CD4-positive, CD25-positive, alpha-beta regulatory T cell (primary cell): Measurements from ENCODE around the gene RC3H2. TPM values are rescaled to one million over a fixed set of nuclear protein-coding genes. Genes with fewer than 3 reads are reported as not detected.

Source experiments
- ATAC-seq, 2 donors: fragments of 150-1000 bp; cut with Tn5 transposase; one replicate each; pipeline ENCODE4 v1.10.0; 2021; ENCODE audit warnings: low read depth in 2 of 2, moderate number of reproducible peaks in 2 of 2, moderate library complexity in 1 of 2
- DNase-seq, 3 donors: peaks; one replicate each; pipeline versions ENCODE4 v3.0.0 to v3.0.0-alpha.2; 2012 to 2022; ENCODE audit warnings: mixed read lengths in 1 of 3
- H3K27ac ChIP-seq: one replicate; pipeline ENCODE4 v1.7.0; 2013; ENCODE audit warnings: mild to moderate bottlenecking, low read length; ENCODE audit not compliant: insufficient read depth, poor library complexity, severe bottlenecking
- H3K27me3 ChIP-seq: one replicate; pipeline ENCODE4 v1.7.0; 2013; ENCODE audit warnings: low read length; ENCODE audit not compliant: control insufficient read depth, insufficient read depth
- H3K36me3 ChIP-seq: one replicate; pipeline ENCODE4 v1.7.0; 2013; ENCODE audit warnings: mild to moderate bottlenecking, low read length, moderate library complexity; ENCODE audit not compliant: control insufficient read depth, insufficient read depth
- H3K4me1 ChIP-seq: 2 replicates; pipeline ENCODE4 v1.7.0; 2013; ENCODE audit warnings: mild to moderate bottlenecking, low read length; ENCODE audit not compliant: insufficient read depth, control insufficient read depth, poor library complexity, severe bottlenecking
- H3K4me3 ChIP-seq: one replicate; pipeline ENCODE4 v1.7.0; 2013; ENCODE audit warnings: low read depth, mild to moderate bottlenecking, low read length, moderate library complexity
- H3K9me3 ChIP-seq, 2 experiments: 1 replicate in 1 of 2; 2 replicates in 1 of 2; pipeline ENCODE4 v1.7.0; 2013; ENCODE audit warnings: low read length in 2 of 2, mild to moderate bottlenecking in 1 of 2, moderate library complexity in 1 of 2; ENCODE audit not compliant: control insufficient read depth in 2 of 2
- H3K27ac Mint-ChIP-seq, 3 donors: one replicate each; pipeline ENCODE4 v1.8.0; 2020 to 2022; ENCODE audit warnings: mild to moderate bottlenecking in 3 of 3, mixed read lengths in 3 of 3, moderate library complexity in 2 of 3
- H3K27me3 Mint-ChIP-seq: one replicate; pipeline ENCODE4 v1.8.0; 2022; ENCODE audit warnings: mild to moderate bottlenecking, mixed read lengths
- H3K36me3 Mint-ChIP-seq: one replicate; pipeline ENCODE4 v1.8.0; 2020; ENCODE audit warnings: mixed read lengths
- H3K4me1 Mint-ChIP-seq, 4 donors: one replicate each; pipeline ENCODE4 v1.8.0; 2020 to 2022; ENCODE audit warnings: mixed read lengths in 4 of 4, mild to moderate bottlenecking in 1 of 4
- H3K4me3 Mint-ChIP-seq, 4 donors: one replicate each; pipeline ENCODE4 v1.8.0; 2020 to 2022; ENCODE audit warnings: mild to moderate bottlenecking in 4 of 4, mixed read lengths in 4 of 4, moderate library complexity in 3 of 4
- H3K9me3 Mint-ChIP-seq, 7 donors: one replicate each; pipeline ENCODE4 v1.8.0; 2020 to 2022; ENCODE audit warnings: mixed read lengths in 7 of 7, mild to moderate bottlenecking in 3 of 7, moderate library complexity in 2 of 7
- polyA plus RNA-seq, 4 donors: library from polyadenylated mRNA; unstranded; fragments of 300-500 nt; fragmentation: Illumina TruSeq; gene quantifications; one replicate each; pipeline ENCODE4 v1.2.3, GENCODE V29; 2021
- total RNA-seq: library from RNA; stranded (reverse); gene quantifications from one replicate; pipeline ENCODE4 v1.2.3, GENCODE V29; 2022

The RC3H2 gene, protein sequence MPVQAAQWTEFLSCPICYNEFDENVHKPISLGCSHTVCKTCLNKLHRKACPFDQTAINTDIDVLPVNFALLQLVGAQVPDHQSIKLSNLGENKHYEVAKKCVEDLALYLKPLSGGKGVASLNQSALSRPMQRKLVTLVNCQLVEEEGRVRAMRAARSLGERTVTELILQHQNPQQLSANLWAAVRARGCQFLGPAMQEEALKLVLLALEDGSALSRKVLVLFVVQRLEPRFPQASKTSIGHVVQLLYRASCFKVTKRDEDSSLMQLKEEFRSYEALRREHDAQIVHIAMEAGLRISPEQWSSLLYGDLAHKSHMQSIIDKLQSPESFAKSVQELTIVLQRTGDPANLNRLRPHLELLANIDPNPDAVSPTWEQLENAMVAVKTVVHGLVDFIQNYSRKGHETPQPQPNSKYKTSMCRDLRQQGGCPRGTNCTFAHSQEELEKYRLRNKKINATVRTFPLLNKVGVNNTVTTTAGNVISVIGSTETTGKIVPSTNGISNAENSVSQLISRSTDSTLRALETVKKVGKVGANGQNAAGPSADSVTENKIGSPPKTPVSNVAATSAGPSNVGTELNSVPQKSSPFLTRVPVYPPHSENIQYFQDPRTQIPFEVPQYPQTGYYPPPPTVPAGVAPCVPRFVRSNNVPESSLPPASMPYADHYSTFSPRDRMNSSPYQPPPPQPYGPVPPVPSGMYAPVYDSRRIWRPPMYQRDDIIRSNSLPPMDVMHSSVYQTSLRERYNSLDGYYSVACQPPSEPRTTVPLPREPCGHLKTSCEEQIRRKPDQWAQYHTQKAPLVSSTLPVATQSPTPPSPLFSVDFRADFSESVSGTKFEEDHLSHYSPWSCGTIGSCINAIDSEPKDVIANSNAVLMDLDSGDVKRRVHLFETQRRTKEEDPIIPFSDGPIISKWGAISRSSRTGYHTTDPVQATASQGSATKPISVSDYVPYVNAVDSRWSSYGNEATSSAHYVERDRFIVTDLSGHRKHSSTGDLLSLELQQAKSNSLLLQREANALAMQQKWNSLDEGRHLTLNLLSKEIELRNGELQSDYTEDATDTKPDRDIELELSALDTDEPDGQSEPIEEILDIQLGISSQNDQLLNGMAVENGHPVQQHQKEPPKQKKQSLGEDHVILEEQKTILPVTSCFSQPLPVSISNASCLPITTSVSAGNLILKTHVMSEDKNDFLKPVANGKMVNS
- 82.4 TPM for total RNA-seq
- polyA plus RNA-seq, result 10 to 100 TPM; 23.2 to 35.7 (median 28.0) TPM

DNA sequence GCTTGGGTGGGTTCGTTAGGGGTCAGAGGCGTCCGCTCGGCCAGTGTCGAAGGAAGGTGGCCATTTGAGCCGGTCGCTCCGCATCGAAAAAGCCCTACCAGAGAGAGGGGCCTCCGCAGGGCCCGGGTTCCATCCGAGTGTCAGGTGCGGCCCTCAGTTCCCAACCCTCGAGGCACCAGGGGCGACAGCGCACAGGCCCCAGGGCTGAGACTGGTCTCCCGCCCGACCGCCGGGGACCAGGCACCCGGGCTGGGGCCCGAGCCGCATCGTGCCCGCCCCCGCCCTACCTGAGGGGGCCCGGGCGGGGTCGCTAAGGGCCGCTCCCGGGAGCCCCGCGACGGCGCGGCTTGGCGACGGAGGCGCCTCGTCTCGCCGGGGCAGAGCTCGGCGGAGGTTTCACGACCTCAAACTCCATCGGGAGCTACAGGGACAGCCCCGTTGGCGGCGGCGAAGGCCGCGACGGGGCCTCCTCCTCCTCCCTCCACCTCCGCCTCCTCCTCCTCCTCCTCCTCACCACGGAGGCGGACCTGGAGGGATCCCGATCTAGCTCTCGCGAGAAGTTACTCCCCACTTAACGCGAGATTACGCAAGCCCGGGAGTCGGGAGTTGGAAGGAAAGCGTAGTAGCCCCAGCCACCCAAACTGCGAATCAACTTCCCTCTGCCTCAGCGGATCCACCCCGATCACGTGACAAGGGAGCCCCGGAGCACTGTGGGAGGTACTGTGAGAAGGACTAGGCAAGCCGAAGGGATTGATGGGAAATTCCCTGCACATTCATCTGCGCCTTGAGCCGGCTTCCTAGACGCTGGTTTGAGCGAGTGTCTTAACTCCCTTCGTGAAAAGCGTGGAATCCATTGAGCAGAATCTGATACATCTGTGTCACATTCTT, at the start of gene RC3H2:
Gene RC3H2, minus strand, starts transcription at position 537 of the 888 bp plus-strand sequence. CDS start 7,850 bp downstream, outside the sequence.
- peaks cover 5% of the 10 kb centered on the region for H3K36me3 Mint-ChIP-seq
- H3K9me3 ChIP-seq, result no peaks in the 10 kb centered on the region
- no peaks in the 10 kb centered on the region for H3K27me3 ChIP-seq
- H3K4me3 ChIP-seq, result peak within 1 kb of the TSS; percentile 95
- DNase-seq, result peak; percentile 96 to 99 (median 97)
- H3K4me1 ChIP-seq, result peaks cover 53% of the 10 kb centered on the region
- H3K27ac Mint-ChIP-seq, result peak within 1 kb of the TSS; percentile 96 to 98 (median 98)
- peak; percentile 91 for ATAC-seq
- H3K4me3 Mint-ChIP-seq, result peak within 1 kb of the TSS; percentile 93 to 99 (median 96)
- peak within 1 kb of the TSS; percentile 94 for H3K27ac ChIP-seq
- no peaks in the 10 kb centered on the region for H3K9me3 Mint-ChIP-seq
- H3K27me3 Mint-ChIP-seq, result peaks cover 4% of the 10 kb centered on the region
- H3K4me1 Mint-ChIP-seq, result peaks cover 14 to 44% (median 32%) of the 10 kb centered on the region in 4 donors
- peaks cover 11% of the 10 kb centered on the region for H3K36me3 ChIP-seq

DNA sequence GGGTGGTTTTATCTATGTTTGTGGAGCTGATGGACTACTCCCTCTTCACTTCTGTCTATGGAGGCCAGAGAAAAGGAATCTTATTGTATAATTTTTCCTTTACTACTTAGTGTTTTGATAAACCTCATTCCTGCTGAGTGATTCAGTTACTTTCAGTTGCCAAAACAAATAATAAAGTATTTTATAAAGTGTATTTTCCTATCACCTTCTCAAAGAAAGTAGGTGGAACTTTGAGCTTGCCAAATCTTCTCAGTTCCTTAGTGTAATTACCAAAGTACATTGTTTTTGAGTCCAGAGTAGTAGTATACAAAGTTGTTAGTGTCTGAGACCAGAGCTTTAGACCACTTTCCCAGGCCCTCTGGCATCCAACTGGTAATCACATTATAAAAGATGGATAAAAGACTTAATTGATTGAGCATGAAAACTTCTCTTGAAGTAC, 49.1 kb upstream of the RC3H2 start:
- Histone ChIP-seq H3K4me3 (no peak overlapping the region), H3K36me3 (peaks cover 5% of the 10 kb centered on the region), H3K4me1 (no peaks in the 10 kb centered on the region), H3K27me3 (no peaks in the 10 kb centered on the region), H3K27ac (no peak overlapping the region), H3K9me3 (no peaks in the 10 kb centered on the region)
- no peak overlapping the region for H3K27ac Mint-ChIP-seq
- H3K4me1 Mint-ChIP-seq, result peaks cover 25 to 34% (median 31%) of the 10 kb centered on the region in 4 donors
- H3K27me3 Mint-ChIP-seq, result no peaks in the 10 kb centered on the region
- H3K4me3 Mint-ChIP-seq, result no peak overlapping the region
- ATAC-seq (no peak), DNase-seq (no peak)
- peaks cover 12% of the 10 kb centered on the region for H3K36me3 Mint-ChIP-seq
- H3K9me3 Mint-ChIP-seq, result peaks cover 0 to 3% (median 0%) of the 10 kb centered on the region in 7 donors

DNA sequence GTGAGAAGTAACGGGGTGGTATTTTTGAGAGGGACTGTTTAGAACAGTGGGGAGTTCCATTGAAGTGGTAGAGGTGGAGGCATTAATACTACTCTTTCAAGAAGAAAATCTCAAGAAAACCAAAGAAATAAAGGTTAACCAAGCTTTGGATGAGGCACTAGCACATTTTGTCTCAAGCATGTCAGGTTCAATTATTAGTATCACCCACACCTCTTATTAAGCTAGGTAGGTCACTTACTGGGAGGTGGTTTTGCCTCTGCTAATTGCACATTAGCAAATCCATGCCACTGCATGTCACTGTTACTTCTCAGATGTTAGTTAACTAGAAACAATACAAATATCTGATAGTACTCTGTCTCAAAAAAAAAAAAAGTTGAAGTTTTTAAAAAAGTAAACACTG, 45.9 kb upstream of the RC3H2 start:
- no peaks in the 10 kb centered on the region for H3K27me3 Mint-ChIP-seq
- peaks cover 6% of the 10 kb centered on the region for H3K4me1 ChIP-seq
- no peak overlapping the region for H3K27ac Mint-ChIP-seq
- H3K27me3 ChIP-seq, result no peaks in the 10 kb centered on the region
- H3K27ac ChIP-seq, result no peak overlapping the region
- no peak overlapping the region for H3K4me3 ChIP-seq
- DNase-seq (no peak), ATAC-seq (no peak)
- no peaks in the 10 kb centered on the region for H3K9me3 ChIP-seq
- peaks cover 8% of the 10 kb centered on the region for H3K36me3 Mint-ChIP-seq
- no peak overlapping the region for H3K4me3 Mint-ChIP-seq
- H3K36me3 ChIP-seq, result no peaks in the 10 kb centered on the region
- no peaks in the 10 kb centered on the region for H3K9me3 Mint-ChIP-seq
- peaks cover 44 to 51% (median 47%) of the 10 kb centered on the region in 4 donors for H3K4me1 Mint-ChIP-seq

DNA sequence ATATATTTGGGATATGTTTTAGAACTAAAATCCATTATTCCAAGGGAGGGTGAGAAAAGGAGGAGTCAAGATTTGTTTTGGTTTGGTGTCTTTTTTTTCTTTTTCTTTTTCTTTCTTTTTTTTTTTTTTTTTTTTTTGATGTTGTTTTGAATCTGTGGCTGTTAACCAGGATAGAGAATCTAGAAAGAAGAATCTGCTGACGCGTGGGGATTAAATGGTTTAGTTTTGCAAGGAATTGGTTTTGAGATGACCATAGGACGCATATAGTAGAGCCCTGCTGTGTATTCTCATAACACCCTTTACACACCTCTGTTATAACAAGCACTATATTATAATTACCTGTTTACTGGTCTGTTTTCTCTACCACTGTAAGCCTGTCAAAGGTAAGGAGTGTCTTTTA, 45.1 kb upstream of the RC3H2 start:
- H3K4me3 Mint-ChIP-seq, result no peak overlapping the region
- peaks cover 16% of the 10 kb centered on the region for H3K36me3 Mint-ChIP-seq
- H3K27ac Mint-ChIP-seq, result no peak overlapping the region
- H3K9me3 Mint-ChIP-seq, result no peaks in the 10 kb centered on the region
- Histone ChIP-seq H3K27me3 (no peaks in the 10 kb centered on the region), H3K4me1 (peaks cover 6% of the 10 kb centered on the region), H3K4me3 (no peak overlapping the region), H3K27ac (no peak overlapping the region), H3K9me3 (no peaks in the 10 kb centered on the region), H3K36me3 (no peaks in the 10 kb centered on the region)
- ATAC-seq, result no peak
- H3K4me1 Mint-ChIP-seq, result peaks cover 50 to 56% (median 52%) of the 10 kb centered on the region in 4 donors
- no peak for DNase-seq
- H3K27me3 Mint-ChIP-seq, result no peaks in the 10 kb centered on the region

DNA sequence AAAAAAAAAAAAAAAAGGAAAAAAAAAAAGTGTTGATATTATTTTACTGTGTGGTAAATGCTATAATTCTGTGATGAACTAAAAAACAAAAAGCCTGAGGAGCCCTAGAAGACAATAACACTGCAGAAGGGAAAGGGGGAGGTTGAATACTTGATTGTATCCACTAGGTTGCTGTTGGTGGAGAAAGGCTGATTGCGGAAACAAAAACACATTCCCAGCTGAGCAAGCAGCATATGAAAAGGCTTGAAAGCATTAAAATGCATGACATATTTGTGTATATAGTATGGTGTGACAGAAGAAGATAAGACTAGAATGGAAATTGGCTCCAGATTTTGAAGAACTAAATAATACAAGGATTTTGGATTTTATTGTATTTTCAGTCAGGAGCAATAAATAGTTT, 44.5 kb upstream of the RC3H2 start:
- Mint-ChIP-seq H3K4me3 (no peak overlapping the region), H3K36me3 (peaks cover 16% of the 10 kb centered on the region), H3K4me1 (peaks cover 46 to 58% (median 51%) of the 10 kb centered on the region in 4 donors), H3K27ac (no peak overlapping the region), H3K27me3 (no peaks in the 10 kb centered on the region), H3K9me3 (no peaks in the 10 kb centered on the region)
- Histone ChIP-seq H3K4me3 (no peak overlapping the region), H3K9me3 (no peaks in the 10 kb centered on the region), H3K27ac (no peak overlapping the region), H3K4me1 (peaks cover 6% of the 10 kb centered on the region), H3K27me3 (no peaks in the 10 kb centered on the region), H3K36me3 (no peaks in the 10 kb centered on the region)
- ATAC-seq (no peak), DNase-seq (no peak)

DNA sequence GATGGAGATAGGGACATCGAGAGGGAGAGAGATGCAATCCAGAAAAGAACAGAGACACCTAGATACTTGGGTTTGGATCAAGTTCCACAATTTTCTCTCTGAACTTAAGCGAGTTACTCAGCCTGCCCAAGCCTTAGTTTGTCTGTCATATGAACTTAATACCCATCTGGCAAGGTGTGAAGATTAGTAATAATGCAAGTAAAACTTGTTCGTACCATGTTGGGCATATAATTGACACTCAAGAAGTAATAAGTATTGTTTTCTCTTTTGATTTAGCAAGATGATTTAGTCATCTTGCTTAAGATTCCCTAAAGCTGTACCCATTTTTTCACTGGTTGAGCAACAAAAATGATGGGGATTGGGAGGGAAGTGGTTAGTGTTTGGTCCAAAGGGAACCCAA, 43.2 kb upstream of the RC3H2 start:
- Mint-ChIP-seq H3K27me3 (no peaks in the 10 kb centered on the region), H3K4me1 (peaks cover 40 to 60% (median 50%) of the 10 kb centered on the region in 4 donors), H3K36me3 (peaks cover 16% of the 10 kb centered on the region), H3K4me3 (peak overlapping the region; percentile 9 to 57 (median 14)), H3K27ac (peak overlapping the region in 2 of 3 donors; percentile 57 to 67), H3K9me3 (no peaks in the 10 kb centered on the region)
- H3K4me3 ChIP-seq, result peak overlapping the region; percentile 52
- peaks cover 6% of the 10 kb centered on the region for H3K4me1 ChIP-seq
- no peaks in the 10 kb centered on the region for H3K36me3 ChIP-seq
- H3K9me3 ChIP-seq, result no peaks in the 10 kb centered on the region
- ATAC-seq, result no peak
- H3K27me3 ChIP-seq, result no peaks in the 10 kb centered on the region
- peak in 1 of 3 donors; percentile 41 for DNase-seq
- H3K27ac ChIP-seq, result peak overlapping the region; percentile 62
